NCI-H187 treated with DMSO at 0.1 percent for 48 hours (cell line): ENCODE data around the gene DSTYK.
"Not testable (repeated sequence)": the region's sequence is repeated elsewhere in the genome, so short reads cannot be mapped to it uniquely, and the experiment has no call there.

Experiments used
- DNase-seq: peaks from one replicate; lab custom pipeline; 2025; lab: John Stamatoyannopoulos, UW

Gene DSTYK

GRCh38 chr1:205220421-205220820 is 8.9 kb upstream of the DSTYK start:
- no peak for DNase-seq

GRCh38 chr1:205217418-205217817 is 5.9 kb upstream of the DSTYK start:
- no peak for DNase-seq

GRCh38 chr1:205216588-205216987 is 5.1 kb upstream of the DSTYK start:
- DNase-seq: no peak

GRCh38 chr1:205214756-205215155 is 3.3 kb upstream of the DSTYK start:
- DNase-seq: no peak

- no peak for DNase-seq
Observed at GRCh38 chr1:205211839-205212536, 486 bp upstream of the DSTYK start.

GRCh38 chr1:205210756-205211168 is 740 bp downstream of the DSTYK start:
- DNase-seq: no peak

- no peak for DNase-seq
Observed at GRCh38 chr1:205208811-205209210, 2.7 kb downstream of the DSTYK start.

GRCh38 chr1:205205055-205205454 is 6.4 kb downstream of the DSTYK start:
- no peak for DNase-seq

- DNase-seq: no peak
Observed at GRCh38 chr1:205204552-205204951, 7.0 kb downstream of the DSTYK start.

GRCh38 chr1:205199931-205200299 is 11.6 kb downstream of the DSTYK start:
- no peak for DNase-seq

- no peak for DNase-seq
Observed at GRCh38 chr1:205199090-205199930, 12.2 kb downstream of the DSTYK start.

GRCh38 chr1:205192287-205192686 is 19.2 kb downstream of the DSTYK start:
- DNase-seq: no peak

GRCh38 chr1:205191622-205192021 is 19.9 kb downstream of the DSTYK start:
- DNase-seq: no peak

GRCh38 chr1:205190845-205191577 is 20.5 kb downstream of the DSTYK start:
- no peak for DNase-seq

- no peak for DNase-seq
Observed at GRCh38 chr1:205189131-205189530, 22.4 kb downstream of the DSTYK start.

GRCh38 chr1:205188596-205188995 is 22.9 kb downstream of the DSTYK start:
- DNase-seq: no peak

GRCh38 chr1:205188098-205188497 is 23.4 kb downstream of the DSTYK start:
- no peak for DNase-seq

- no peak for DNase-seq
Observed at GRCh38 chr1:205187420-205187819, 24.1 kb downstream of the DSTYK start.

- DNase-seq: no peak
Observed at GRCh38 chr1:205186191-205186590, 25.3 kb downstream of the DSTYK start.

GRCh38 chr1:205183676-205184335 is 27.7 kb downstream of the DSTYK start:
- no peak for DNase-seq

- DNase-seq: no peak
Observed at GRCh38 chr1:205182930-205183329, 28.6 kb downstream of the DSTYK start.

GRCh38 chr1:205180331-205180730 is 31.2 kb downstream of the DSTYK start:
- not testable (repeated sequence) for DNase-seq
